Inflammatory macrophage (primary cell): Measurements from ENCODE around the gene NABP1.
"Not testable (repeated sequence)": the region's sequence is repeated elsewhere in the genome, so short reads cannot be mapped to it uniquely, and the experiment has no call there.

Source experiments
- DNase-seq, 2 donors: peaks; one replicate each; pipeline ENCODE4 v3.0.0-alpha.2; 2020 to 2022
- total RNA-seq, 18 experiments: gene quantifications; one replicate each; lab custom pipeline; 2026; ENCODE audit warnings: mixed read lengths in 6 of 18, inconsistent platforms in 2 of 18; lab: John Stamatoyannopoulos, UW

The NABP1 gene, protein sequence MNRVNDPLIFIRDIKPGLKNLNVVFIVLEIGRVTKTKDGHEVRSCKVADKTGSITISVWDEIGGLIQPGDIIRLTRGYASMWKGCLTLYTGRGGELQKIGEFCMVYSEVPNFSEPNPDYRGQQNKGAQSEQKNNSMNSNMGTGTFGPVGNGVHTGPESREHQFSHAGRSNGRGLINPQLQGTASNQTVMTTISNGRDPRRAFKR
- total RNA-seq, result 220 to 1,221 (median 661) reads per million in 18 experiments

DNA sequence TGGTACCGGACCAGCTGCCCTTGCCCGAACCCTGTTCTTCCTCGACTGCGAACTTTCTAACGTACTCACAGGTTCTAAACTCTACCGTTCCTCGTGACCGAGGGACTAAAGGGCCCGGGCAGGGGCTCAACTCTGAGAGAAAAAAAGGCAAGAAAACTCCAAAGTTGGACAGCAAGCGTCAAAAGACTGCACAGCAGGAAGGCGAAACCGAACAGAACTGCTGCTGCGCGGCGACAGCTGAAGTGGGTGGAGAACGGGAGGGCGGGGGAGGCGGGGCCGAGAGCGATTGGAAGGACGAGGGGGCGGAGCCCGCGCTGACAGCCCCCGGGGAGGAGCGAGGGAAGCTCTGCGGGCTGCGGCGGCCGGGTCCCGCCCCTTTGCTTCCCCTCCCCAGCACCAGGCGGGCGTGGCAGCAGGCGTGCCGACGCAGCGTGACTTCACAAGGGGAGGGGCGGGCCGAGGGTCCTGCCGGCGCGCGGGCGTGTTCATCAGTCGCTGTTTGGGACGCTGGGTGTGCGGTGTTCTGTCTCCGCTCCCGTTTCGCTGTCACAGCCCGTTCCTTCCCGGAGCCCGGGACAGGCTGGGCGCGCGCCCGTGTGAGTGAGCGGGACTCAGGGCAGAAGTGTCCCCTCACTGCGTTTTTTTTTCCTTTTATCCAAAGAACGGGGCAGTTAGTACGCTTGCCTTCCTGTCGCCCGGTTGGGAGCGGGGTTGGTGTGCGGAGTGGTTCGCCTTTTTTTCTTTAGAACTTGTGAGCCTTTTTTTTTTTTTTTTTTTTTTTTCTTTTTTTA is at the start of gene NABP1:
Gene NABP1 (plus strand): TSS at position 491 of the 791 bp plus-strand sequence. CDS start 479 bp downstream, outside the sequence.
- peak; percentile 98 to 99 for DNase-seq

GRCh38 chr2:191629001-191629453 is 48.9 kb upstream of the NABP1 start:
- DNase-seq, result no peak

GRCh38 chr2:191629976-191630712 is 47.8 kb upstream of the NABP1 start:
- DNase-seq, result no peak

DNA sequence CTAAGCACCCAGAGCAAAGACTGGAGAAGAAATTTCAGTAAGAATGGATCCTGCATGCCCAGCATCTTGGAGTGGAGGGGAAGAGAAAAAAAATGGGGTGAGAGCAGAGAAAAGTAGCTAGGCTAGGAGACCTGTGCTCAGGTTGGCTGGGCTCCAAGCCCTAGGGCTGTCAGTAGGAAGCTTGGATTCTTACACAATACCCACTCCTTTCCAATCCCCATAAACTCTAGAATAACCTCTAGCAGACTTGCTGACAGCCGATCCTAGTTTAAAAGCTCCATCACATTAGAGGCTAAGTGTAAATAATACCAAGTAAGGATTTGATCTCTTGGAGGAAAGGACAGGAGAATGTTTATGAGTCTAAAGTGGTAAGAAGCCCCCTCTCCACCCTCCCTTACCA is 46.2 kb upstream of the NABP1 start:
- DNase-seq, result no peak

DNA sequence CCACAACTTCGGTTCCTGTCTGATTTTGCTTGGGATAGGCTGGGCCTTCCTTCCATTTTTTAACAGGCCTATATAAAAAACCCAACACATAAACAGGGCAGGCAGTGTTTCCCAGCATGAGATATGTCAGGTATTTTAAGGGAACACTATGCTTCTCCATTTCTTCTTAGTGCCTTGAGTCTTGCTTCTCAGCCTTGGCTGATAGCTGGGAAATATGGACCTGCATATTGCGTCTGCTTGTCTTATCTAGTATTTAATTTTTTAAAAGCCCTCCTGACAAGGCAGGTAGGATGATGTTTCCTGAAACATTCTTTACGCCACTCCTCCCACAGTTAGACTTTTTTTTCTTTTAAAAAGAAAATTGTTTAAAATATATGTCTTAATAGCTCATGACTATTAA is 45.5 kb upstream of the NABP1 start:
- no peak for DNase-seq

DNA sequence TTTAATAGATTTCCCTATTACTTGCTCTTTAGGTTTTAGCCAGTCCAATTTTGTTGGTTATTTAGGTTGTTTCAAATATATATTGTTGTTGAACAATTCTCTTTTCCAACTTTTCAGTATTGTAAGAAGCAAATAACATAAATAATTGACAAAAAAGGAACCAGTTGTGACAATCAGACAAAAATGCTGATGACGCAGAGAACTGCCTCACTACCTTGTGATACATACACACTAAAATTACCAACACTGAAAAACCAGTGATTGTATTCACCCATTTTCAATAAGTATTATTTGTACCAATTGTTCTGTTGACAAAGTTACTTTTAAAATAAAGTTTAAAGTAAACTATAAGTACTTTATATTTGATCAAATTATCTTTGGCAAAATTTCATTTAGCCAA is 43.1 kb upstream of the NABP1 start:
- DNase-seq, result peak; percentile 41 to 56

DNA sequence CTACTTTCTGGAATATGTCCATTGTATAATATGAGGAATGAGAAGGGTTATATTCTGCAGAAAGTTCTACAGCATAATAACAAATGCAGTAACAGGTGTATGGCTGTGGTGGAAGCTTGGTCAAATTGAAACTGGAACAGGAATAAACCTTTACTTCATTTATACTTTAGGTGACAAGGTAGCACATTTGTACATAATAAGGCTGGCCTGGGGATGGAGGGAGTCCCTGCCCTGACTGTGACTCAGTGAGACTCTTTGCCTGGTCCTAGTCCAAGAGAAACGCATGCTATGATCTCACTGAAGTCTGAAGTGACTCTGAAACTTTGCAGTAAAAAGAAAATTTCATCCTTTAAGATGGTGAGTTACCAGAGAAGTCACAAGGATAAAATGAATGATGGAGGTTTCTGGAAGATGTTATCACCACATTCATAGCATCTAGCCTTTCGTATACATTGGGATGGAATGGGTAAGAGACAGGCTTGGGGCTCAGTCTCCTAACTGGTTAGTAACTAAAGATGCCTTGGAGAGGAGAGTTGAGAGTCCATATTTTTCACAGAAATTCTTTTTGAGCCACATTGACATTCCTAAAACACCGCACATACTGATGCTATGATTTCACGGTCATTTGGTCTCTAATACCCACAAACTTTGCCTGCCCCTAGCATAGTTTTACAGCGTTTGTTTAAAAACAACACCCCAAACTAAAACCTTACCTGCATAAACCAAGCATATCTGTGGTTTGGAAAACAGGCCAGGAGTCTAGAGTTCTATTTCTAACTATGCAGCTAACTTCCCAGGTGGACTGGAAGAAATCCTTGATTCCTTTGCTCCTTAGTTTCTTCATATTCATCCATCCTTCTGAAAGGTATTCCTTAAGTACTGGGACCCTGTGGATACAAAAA is 42.4 kb upstream of the NABP1 start:
- no peak for DNase-seq

DNA sequence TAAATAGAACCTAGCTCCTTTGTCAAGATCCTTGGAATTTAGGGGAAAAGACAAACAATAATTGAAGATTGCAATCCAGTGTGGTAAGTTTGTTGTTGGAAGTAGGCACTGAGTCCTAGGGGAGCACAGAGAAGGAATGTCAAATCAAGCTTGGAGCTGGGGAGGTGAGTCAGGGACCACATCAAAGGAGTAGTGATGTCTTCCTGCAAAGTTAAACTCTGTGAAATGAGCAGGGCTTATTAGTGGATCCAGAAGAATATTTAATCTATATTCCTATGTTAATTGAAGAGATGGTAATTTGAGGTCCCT is 41.7 kb upstream of the NABP1 start:
- no peak for DNase-seq

DNA sequence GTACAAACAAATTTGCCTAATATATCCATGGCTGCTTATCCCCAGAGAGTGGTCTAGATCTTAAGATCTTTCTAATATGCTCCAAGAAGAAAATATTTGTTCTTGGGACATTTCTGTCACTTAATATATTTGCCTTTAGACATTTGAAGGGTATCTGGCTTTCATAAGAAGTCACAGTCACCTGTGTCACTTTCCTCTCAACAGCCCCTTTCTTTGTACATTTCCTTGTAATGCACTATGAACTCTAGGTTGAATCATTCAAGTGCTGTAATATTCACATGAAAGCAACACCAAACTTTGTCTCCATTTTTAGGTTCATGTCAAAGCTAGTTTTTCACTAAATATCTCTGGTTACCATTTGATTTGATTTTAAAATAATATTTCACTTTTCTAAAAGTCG is 41.4 kb upstream of the NABP1 start:
- no peak for DNase-seq

- DNase-seq, result peak; percentile 80 to 85
These were observed 40.5 kb upstream of the NABP1 start for GRCh38 chr2:191637182-191638078.

DNA sequence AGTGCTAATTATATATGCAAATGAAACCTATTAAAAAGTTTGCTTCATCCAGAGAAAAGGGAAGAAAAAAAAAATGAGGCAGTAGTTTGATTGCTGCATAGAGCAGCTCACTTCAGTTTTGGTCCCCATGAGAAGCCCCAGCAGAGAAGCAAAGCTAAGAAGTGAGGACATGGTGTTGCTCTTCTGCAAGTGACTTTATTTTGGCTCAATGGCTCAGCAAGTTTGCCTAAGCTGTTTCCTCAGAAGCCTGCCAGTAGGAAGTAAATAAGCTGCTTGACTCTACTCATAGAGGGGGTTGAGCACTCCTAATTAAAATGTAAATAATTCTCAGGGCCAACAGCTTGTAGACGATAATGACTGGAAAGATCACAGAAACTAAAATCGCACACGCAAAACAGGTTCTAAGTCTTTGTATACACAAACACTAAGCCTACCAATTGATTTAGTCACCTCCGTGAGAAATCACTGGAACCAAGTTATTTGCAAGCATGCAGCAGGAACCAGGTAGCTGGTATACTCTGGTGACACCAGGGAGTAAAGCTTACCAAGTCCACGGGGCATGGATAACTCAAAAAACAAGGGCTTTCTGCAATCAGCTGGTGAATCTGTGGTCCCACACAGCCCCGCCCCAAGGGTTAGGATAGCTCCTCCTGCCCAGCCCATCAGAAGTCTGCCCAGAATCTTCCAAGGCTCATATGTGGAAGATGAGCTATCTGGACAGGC is 39.7 kb upstream of the NABP1 start:
- DNase-seq, result peak; percentile 77 to 88

GRCh38 chr2:191638802-191639172 is 39.1 kb upstream of the NABP1 start:
- DNase-seq, result no peak

DNA sequence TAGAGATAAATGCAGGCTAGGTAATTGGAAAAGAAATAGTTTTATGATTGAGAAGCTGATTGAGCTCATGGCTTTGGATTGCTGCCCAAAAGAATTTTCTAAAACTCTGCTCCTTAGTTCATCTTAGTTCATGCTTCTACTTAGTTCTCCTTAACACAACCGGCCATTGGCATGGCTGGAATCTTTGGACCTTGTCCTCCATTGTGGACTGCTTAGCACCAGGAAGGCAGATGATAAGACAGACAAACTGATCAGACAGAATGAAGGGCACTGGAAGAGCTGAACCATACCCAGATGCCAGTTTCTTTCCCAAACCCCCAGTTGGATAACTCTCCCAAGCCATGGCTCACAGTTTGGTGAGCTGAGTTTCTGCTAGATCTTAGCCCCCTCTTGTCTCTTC is 36.3 kb upstream of the NABP1 start:
- no peak for DNase-seq

GRCh38 chr2:191642541-191642940 is 35.4 kb upstream of the NABP1 start:
- DNase-seq, result no peak

DNA sequence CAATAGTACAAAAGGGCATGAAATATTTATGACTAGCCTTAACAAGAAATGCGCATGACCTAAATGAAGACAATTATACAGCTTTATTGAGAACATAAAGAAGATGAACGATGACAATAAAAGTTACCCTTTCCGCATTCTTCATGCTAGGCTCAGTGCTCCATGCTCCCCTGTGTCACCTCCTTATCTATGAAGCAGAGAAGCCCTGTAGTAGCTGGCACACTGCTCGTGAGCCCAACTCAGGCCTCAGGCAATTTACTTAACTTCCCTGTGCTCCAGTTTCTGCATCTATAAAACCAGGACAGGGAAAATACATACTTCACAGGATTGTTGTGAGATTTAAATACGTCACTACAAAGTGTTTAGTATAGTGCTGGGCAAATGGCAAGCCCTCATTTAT is 34.5 kb upstream of the NABP1 start:
- no peak for DNase-seq

GRCh38 chr2:191644613-191645012 is 33.3 kb upstream of the NABP1 start:
- DNase-seq, result not testable (repeated sequence)

GRCh38 chr2:191645032-191645431 is 32.9 kb upstream of the NABP1 start:
- no peak for DNase-seq

DNA sequence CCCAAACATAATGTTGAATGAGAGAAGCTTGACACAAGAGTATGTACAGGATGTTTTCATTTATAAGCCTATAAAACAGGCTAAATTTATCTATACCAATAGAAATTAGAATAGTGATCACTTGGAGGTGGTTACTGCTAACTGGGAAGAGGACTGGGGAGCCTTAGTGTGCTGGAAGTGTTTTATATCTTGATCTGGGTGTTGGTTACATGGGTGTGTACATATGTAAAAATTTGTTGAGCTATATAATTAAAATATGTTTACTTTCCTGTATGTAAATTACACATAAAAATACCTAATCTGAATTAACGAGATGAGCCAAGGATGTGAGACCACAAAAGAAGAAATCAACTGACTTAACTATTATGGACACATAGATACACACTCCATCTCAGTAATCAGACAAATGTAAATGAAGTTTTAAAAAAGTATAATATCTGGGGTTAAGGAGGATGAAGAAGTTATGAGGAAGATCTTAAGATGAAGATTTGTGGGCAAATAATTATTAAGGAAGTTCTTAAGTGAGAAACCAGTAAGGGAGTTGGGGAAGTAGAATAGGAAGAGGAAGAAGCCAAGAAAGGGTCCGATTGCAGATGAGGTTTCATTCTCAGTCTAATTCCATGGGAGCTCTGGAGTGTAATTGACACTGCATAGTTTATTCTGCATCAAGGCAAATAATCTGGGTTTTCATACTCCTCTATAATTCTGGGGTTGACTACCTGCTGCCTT is 32.3 kb upstream of the NABP1 start:
- DNase-seq, result peak; percentile 60 to 74

- peak in 1 of 2 donors; percentile 22 for DNase-seq
These were observed 31.6 kb upstream of the NABP1 start for GRCh38 chr2:191646163-191646902.
